Suppressor macrophage treated with lipopolysaccharide for 4 hours (primary cell): Measurements from ENCODE around the gene CASZ1.

ENCODE experiments used
- DNase-seq: peaks from one replicate; pipeline ENCODE4 v3.0.0-alpha.2; 2020

The CASZ1 gene

DNA sequence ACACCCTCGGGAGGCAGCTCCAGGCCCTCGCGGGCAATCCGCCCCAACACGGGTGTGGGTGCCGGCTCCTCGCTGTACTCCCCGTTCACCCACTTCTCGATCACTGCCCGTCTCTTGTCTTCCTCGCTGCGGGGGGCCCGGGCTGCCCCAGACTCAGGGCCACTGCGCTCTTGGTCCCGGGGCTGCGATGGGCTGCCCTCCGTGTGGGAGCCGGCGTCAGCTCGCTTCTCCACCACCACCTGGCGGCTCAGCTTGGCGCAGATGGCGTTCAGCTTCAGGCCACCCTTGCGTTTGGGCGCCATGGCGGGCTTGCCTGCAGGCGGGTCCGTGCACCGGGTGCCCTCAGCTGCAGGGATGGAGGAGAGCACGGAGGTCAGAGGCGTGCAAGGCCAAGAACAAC lies 131.2 kb downstream of the CASZ1 start:
- DNase-seq: no peak

DNA sequence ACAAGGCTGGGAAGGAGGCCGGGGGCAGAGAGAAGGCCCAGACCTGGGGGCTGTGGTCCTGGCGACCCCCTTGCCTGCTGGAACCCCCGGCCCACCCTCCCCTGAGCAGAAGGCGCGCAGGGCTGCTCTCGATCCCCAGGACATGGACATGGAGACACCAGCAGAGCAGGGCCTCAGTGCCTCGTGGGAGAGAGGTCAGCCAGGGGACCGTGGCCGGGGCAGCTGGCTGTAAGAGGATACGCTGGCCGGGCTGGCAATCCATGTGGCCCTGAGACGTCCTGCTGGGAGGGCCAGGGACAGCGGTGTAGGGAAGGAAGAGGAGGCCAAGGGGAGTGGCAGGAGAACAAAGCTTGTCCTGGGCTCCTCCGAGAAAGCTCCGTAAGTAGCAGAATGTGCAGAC lies 132.2 kb downstream of the CASZ1 start:
- no peak for DNase-seq

DNA sequence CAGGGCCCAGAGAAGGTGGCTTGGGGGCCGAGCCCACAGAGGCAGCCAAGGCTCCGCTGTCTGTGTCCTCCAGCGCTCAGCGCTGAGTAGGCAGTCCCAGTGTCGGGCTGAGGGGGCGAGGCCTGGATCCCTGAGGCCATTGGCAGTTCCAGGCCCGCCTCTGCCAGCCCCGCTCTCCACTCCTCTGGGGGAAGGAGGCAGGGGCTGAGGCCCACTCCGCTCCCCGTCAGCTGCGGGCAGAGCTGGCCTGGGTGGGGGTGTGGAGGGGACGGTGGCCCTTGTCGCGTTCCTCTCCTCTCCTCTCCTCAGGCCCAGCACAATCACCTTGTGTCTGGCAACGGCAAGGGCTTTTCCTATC lies 132.8 kb downstream of the CASZ1 start:
- no peak for DNase-seq

DNA sequence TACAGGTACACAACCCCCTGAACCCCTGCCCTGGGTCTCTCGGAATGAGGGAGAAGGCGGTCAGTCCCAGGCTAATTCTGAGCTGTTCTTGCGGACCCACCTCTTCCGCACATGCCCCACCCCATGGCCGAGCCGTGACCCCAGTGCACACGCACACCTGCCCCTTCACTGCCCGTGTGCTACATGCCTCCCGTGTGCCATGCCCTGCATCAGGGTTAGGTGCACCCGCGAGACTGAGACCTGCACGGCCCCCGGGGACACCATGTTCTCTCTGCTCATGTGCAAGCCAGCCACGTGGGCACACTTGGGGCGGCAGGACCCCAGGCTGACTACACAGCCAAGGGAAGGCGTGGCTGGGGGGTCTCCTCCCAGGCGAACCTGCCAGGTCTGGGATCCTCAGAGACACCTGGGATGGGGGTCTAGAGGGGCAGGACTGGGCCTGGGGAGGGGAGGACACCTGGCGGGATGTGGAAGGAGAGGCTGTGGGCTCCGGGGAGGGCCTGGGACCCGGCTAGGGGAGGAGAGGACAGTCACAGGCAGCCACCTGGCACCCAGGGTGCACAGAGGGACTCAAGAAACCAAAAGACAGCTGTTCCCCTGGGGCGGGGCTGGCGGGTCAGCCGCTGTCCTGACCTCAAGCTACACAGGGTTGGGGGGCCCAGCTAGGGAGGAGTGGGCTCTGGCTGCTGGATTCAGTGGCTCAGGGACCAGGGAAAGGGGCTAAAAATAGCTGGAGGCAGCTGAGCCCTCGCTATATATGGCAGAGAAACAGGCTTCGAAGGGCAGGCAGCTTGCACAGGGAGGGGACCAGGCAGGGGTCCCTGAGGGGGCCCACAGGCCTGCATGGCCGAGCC lies 133.4 kb downstream of the CASZ1 start:
- no peak for DNase-seq

DNA sequence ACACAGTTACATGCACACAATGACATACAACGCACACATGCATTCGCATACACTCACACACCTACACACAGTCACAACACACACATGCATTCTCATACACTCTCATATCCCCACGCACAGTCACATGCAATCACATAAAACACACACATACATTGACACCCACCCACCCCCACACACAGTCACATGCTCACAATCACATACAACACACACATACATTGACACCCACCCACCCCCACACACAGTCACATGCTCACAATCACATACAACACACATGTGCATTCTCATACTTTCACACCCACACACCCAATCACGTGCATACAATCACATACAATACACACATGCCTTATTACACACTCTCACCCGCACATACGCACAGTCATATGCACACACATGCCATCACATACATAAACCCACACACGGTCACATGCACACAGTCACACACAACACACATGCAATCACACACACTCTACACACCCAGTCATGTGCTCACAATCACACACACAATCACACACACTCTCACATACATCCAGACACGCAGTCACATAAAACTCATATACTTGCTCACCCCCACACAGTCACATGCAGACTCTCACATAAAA lies 134.3 kb downstream of the CASZ1 start:
- no peak for DNase-seq

DNA sequence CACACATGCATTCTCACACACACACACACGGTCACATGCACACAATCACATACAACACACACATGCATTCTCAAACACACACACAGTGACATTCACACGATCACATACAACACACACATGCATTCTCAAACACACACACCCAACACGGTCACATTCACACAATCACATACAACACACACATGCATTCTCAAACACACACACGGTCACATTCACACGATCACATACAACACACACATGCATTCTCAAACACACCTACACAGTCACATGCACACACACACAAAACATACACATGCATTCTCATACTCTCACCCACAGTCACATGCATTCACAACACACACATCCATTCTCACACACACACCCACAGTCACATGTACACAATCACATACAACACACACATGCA lies 135.0 kb downstream of the CASZ1 start:
- DNase-seq: no peak

DNA sequence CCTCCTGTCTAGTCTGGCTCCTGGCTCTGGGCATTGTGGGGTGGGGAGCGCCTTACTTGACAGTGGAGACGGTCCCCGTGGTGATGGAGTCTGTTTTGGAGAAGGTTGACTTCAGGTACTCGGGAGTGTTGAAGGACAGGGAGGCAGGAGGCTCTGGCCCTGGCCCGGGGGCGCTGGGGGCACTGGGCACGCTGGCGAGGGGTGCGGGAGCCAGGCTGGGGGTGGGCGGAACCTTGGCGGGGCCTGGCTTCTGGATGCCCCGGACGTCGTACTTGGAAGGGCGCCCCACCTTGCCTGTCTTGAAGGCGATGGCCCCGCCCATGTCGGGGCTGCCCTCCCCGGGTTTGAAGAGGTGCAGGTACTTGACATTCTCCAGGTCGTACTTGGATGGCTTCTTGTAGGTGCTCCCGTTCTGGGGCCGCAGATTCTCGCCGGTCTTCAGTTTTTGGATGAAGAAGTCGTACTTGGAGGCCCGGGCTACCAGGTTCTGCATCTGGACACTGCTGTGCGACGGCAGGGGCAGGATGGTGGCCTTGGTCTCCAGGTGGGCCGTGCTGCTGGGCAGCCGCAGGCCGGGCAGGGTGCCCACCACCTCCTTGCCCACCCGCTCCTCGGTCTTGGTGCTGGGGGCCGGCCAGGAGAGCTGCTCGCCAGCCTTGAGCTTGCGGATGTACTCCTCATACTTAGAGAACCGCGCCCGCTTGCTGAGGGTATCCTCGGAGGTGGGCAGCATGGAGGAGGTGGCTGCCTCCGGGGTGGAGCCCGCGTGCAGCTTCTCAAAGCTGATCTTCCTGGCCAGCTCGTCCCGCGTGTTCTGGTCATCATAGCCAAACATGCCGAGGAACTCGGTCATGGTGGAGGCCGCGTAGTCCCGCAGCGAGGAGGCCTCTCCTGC lies 136.6 kb downstream of the CASZ1 start:
- DNase-seq: no peak

DNA sequence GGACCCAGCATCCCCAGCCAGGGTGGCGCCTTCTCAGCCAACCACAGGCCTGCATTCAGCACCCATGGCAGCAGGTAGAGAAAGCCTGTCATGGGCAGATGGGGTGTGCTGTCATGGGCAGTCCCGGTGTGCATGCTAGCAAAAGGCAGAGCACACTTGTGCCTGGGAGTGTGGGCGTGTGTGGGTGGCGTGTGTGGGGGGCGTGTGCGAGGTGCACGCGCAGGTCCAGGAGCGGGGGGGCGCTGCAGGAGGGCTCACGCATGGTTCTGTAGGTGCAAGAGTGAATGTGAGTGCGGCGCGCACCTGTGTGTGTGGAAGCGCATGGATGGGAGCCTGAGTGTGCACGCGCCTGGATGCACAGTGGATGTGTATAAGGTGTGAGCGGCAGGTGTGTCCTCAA lies 137.2 kb downstream of the CASZ1 start:
- DNase-seq: no peak

DNA sequence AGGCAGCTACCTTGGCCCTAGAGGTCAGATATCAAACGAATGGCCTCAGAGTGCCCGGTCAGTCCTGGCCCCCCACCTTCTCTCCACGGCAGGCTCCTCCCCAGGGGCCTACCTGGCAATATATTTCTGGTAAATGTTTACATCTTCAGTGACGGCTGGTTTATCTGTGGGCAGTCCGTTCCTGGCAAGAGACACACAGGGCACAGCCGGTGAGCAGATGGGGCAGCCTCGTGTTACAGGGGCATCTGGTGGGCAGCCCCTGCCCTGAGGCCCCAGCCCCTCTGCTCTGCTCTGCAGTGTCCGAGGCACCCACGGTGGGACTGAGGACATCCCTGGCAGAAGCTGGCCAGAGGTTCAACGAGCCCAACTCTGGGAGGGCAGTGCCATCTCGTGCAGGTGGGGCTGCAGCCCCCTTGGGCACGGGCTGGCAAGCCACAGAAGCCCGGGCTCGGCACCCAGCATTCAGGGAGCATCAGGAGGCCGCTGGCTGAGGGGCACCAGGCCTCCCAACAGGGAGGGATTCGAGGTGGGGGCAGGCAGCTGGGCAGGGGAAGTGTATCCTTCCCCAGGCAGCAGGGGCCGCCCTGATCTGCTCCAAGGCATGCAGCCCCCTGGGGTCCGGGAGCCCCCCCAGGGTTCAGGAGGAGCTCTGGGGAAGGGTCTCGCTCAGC lies 137.9 kb downstream of the CASZ1 start:
- no peak for DNase-seq

DNA sequence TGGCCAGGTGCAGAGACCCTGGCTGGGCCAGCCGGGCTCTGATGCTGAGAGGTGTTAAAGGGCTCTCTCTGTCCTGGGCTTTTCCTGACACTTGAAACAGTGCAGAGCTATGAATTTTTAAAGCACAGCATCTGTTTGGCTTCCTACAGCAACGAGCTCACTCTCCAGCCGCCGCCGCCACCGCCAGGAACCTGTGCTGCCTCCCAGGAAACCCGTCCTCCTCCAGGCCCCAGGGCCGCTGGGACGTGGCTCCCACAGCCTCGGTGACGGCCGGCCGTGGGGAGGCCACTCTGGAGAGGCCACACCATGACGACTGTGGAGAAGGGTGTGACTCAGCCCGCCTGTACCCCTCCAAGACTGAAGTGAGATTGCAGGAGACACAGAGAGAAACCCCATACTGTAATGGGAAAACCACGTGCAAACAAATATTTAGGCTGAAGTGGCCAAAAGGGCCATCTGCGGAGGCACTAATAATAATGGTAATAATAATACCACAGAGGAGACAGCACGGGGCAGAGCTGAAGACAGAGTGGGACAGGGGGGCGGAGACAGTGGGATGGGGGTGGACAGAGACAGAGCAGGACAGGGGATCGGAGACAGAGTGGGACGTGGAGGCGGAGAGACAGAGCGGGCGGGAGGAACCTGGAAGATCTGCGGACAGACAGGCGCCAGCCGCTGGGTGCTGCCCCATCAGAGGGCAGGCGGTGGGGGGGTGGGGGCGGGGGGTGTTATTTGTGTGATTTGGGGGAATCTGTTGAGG lies 139.2 kb downstream of the CASZ1 start:
- no peak for DNase-seq

DNA sequence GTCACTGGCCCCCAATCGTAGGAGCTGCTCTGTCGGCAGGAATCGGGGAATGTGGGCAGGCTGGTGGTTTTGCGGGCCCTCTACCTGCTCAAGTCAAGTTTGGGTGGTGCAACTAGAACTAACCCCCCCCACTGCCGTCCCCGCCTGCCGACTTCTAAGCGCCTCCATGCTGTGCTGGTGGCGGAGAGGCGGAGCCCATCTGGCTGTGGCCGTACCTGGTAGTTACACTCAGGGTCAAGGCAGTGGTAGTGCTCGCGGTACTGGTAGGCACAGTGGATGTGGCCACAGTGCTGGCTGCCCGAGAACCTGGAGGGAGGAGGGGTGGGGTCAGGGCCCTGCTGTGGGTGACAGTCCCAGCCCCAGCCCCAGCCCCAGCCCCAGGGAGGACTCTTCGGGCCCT lies 140.0 kb downstream of the CASZ1 start:
- DNase-seq: no peak

DNA sequence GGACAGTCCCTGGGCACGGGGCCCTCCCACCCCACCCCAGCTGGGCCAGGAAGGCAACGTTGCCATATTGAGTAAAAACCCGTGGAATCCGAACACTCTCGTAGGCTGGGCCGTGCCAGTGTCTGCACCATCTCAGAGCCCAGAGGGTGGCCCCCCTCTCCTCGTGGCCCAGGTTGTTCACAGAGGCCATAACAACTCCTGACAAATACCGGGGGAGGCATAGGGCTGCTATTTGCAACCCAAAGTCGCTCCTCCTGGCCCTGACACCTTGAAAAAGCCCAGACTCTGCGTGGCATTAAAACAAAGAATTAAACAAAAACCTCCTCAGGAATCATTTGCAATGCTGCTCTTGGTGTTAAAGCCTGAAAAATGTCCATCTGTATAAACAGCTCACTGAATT lies 141.4 kb downstream of the CASZ1 start:
- no peak for DNase-seq

DNA sequence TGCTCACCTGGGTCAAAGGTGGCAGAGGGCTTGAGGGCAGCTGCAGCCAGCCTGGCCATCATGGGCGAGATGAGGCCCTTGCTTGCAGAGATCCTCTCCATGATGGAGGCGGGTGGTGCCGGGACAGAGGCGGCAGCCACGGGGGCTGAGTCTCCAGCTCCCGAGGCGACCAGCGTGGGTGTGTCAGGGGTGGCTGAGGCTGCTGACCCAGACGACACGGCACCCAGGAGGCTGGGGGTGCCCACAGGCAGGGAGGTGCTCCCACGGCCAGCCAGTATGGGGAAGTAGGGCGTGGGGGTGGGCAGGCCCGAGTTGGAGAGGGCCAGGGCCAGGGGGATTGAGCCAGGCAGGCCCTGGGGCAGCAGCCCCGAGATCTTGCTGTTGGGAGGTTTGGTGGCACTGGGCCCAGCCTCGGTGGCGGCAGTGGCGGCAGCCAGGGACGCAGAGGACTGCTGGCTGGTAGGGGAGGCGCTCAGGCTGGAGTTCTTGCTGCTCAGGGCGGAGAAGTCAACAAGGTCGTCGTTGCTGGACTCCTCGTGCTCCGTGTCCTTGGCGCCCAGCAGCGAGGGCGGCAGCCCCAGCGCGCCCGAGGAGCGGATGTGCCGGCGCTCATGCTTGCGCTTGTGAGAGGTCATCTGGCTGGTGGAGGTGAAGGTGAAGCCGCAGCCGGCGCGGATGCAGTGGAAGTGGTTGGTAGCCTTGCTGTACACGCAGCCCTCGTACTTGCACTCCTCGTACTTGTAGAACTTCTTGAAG lies 142.9 kb downstream of the CASZ1 start:
- no peak for DNase-seq

DNA sequence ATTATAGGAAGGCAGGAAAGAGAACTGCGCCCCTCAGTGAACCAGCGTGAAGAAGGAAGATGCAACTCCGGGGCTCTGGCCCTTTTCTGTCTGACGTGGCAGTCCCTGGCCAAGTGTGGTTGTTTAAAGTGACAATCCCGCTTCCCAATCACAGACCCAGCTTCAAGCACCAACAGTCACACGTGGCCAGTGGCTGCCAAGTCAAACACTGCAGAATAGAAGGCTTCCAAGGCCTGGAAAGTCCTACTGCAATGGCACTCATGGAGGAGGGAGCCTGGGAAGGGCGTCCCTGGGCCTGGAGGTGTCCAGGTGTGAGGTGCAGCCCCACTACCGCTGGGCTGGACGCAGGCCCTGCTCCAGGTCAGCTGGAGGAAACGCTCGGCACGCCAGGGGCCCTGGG lies 143.8 kb downstream of the CASZ1 start:
- no peak for DNase-seq

DNA sequence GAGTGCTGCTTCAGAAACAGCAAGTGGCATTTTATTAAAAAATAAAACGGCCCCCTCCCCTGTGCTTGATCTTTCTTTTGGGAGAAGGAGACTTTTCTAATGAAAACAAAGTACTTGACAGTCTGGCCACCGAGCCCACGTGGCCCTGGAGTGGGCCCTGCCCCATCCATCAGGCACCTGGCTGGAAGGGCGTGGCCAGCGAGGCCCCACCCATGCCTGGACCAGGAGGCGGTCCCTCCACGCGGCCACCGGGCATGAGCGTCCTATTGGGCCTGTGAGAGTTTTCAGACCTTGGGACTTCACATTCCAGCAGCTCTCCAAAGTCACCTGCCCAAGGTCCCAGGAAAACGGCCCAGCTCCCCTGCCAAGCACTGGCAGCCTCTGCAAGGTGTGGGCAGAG lies 144.7 kb downstream of the CASZ1 start:
- DNase-seq: no peak

DNA sequence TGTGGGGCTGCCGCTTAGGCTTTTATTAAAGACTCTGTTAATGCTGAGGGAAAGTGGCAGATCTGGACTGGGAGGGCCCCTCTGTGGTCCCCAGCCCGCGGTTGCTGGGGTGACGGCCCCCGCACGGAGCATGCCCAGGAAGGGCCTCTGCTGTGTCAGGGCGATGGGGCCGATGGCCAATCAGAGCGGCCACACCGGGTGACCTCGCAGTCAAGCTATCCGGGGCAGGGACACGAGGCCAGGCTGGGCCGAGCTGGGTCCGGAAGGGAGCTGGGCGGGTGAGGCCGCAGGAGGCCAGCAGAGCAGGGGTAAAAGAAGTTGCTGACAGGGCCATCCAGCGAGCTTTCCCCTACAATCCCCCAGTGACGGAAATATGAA lies 145.1 kb downstream of the CASZ1 start:
- no peak for DNase-seq

DNA sequence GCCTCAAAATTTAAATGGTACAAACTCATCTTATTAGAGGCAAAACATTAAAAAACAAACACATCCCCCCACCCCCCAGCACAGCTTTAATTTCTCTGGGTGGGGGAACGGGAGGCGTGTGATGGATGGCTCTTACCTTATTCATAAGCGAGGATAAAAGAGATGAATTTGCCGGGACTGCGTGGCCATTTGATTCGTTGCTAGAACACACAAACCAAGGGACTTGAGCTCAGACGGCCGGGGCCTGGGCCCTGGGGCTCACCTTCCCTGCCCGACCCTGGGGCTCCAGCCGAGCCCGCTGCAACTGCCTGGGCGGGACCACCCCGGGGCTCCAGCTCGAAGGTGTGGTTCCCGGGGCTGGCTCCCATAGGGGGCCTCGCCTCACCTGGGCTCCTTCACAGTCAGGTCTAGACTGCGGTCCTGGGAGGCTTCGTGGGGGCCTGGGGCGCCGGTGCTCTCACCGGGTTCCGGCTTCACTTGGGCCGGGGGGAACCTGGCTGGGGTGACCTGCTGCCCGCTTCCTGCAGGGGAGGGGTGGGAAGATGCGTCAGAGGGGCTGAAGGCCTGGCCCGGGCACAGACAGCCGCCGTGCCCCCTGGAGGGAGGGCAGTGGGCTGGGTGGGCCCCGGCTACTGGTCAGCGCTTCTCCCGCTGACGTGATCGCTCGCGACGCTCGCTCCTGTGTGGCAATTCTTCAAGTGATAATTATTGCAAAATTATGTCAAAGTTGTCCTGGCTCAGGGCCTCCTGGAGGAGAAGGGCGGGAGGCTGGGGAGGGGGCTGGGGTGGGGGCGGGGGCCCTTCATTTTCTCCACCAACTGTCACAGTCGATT lies 145.7 kb downstream of the CASZ1 start:
- no peak for DNase-seq

DNA sequence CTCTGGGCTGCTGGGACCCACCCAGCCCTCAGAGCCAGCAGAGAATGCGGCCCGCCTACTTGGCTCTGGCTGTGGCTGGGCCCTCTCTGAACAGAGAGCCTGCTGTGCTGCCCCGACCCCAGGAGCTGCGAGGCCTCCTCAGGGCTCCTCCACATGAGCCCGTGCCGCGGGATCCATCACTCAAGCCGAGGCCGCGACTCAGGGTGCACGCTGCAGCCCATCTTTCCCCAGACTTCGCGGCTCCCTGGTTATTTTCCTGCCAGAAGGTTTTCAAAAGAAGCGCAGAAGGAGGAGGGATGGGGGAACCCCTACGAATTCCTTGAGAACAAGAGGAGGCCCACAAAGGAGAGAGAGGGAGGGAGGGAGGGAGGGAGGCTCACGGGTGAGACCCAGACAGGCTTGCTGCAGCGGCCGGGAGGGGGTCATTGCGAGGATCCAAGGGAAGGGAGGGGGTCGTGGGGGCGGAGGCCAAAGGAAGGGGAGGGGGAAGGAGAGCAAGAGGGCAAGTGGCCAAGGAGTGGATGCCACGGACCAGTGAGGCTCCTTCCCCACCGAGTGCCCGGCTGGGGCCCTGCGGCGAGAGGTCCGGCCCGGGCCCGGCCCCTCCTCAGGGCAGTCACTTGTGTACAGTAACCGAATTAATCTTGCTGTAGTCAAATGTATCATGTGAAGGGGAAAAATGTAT lies 146.8 kb downstream of the CASZ1 start:
- DNase-seq: no peak

DNA sequence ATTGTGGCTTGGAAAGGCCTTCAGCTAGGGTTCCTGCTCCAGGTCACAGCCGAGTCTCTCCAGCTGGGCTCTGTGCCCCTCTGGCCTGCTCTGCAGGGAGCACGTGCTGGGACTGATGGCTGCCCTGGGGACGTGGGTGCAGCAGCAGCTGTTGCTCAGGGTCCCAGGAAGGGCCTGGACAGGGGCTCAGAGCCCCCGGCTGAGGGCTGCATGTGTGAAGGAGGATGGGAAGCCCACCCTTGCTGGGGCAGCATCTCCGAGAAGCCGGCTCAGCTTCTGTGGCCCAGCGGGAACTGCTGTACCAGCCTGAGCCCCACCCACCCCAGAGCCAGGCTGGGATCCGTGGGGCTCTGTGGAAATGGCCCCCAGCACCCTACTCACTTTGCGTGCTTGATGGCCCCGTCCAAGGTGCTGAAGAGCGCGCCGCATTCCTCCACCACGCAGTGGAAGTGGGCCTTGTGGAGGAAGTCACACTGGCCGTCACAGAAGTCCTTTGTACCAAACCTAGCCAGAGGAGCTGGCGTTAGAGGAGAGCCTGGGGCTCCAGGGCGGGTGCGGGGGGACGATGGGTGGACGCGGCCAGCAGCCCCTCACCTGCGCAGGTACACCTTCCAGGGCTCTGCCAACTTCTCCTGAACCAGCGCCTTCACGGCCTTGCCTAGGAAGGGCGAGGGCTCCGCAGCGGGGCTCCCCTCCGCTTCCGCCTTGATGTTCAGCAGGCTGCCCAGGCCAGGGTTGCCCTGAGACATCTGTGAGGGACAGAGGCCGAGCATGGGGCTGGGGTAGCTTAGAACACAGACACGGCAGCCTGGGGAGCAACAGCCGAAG lies 147.5 kb downstream of the CASZ1 start:
- DNase-seq: no peak
